ENCODE data around the gene OBP2B.

DNA sequence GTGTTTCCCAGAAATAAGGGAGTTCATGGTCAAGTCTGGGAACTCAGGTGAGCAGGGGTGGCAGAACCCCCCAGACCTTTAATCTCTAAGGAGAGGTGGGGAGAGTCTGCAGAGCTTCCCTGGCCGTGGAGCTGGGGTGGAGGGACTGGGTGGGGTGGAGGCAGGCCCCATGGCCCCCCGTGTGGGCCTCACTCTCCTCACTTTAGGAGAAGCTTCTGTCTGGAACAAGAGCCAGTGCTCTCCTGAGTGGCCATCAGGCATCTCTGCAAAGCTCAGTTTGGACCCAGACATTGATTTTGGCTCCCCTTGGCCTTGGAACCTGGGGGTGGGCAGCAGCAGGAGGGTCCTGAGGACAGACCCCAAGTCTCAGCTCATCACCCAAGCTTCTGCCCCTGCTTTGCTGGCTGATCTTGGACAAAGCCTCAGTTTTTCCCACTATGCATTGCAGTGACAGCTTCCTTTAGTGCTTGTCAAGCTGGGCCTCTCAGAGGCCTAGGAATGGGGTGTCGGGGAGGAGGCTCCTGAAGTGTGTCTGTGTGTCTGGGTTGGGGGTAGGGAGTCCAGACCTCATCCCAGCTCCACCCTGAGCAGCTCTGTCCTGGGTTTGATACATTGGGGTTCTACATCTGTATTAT is 41.8 kb downstream of the OBP2B start:
- TF ChIP-seq, protein P1, sequence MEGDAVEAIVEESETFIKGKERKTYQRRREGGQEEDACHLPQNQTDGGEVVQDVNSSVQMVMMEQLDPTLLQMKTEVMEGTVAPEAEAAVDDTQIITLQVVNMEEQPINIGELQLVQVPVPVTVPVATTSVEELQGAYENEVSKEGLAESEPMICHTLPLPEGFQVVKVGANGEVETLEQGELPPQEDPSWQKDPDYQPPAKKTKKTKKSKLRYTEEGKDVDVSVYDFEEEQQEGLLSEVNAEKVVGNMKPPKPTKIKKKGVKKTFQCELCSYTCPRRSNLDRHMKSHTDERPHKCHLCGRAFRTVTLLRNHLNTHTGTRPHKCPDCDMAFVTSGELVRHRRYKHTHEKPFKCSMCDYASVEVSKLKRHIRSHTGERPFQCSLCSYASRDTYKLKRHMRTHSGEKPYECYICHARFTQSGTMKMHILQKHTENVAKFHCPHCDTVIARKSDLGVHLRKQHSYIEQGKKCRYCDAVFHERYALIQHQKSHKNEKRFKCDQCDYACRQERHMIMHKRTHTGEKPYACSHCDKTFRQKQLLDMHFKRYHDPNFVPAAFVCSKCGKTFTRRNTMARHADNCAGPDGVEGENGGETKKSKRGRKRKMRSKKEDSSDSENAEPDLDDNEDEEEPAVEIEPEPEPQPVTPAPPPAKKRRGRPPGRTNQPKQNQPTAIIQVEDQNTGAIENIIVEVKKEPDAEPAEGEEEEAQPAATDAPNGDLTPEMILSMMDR (IDR thresholded peaks at IDR 0.05): no peak
- TF ChIP-seq POLR2AphosphoS5 (IDR thresholded peaks at IDR 0.05; ENCODE audit: insufficient read depth in 1 of 2, low read depth in 1 of 2): no peak

Measured in vagina (tissue), 2 donors.